GM23248 (cell line): ENCODE results near the gene C16orf95. TPM values are rescaled to one million over a fixed set of nuclear protein-coding genes. Genes with fewer than 3 reads are reported as not detected.

Experiments
- DNase-seq: peaks from one replicate; pipeline ENCODE4 v3.0.0-alpha.2; 2015
- H2AFZ ChIP-seq: fragments of 200-600 bp; sonication (generic); 2 replicates; pipeline ENCODE4 v1.6.1; 2016; ENCODE audit warnings: antibody characterized with exemption
- H3F3A ChIP-seq: fragments of 200-600 bp; sonication (generic); 2 replicates; pipeline ENCODE4 v1.6.1; 2016; ENCODE audit warnings: mild to moderate bottlenecking, antibody characterized with exemption, mixed run types; ENCODE audit not compliant: insufficient read depth
- H3K27ac ChIP-seq: fragments of 200-600 bp; sonication (generic); 2 replicates; pipeline ENCODE4 v1.5.1; 2016; ENCODE audit warnings: mild to moderate bottlenecking
- H3K27me3 ChIP-seq: fragments of 200-600 bp; sonication (generic); replicated peaks from 2 replicates; pipeline ENCODE4 v1.6.1; 2016; ENCODE audit warnings: mild to moderate bottlenecking; ENCODE audit not compliant: insufficient read depth
- H3K36me3 ChIP-seq: fragments of 200-600 bp; sonication (generic); 2 replicates; pipeline ENCODE4 v1.6.1; 2016; ENCODE audit warnings: low read depth, mild to moderate bottlenecking
- H3K4me1 ChIP-seq: fragments of 200-600 bp; sonication (generic); 2 replicates; pipeline ENCODE4 v1.6.1; 2016; ENCODE audit warnings: mild to moderate bottlenecking; ENCODE audit not compliant: insufficient read depth
- H3K4me2 ChIP-seq: fragments of 200-600 bp; sonication (generic); one replicate; pipeline ENCODE4 v1.6.1; 2016; ENCODE audit warnings: mild to moderate bottlenecking; ENCODE audit not compliant: unreplicated experiment
- H3K4me3 ChIP-seq: fragments of 200-600 bp; sonication (generic); 2 replicates; pipeline ENCODE4 v1.5.1; 2016; ENCODE audit warnings: mild to moderate bottlenecking
- H3K79me2 ChIP-seq: fragments of 200-600 bp; sonication (generic); 2 replicates; pipeline ENCODE4 v1.6.1; 2016; ENCODE audit warnings: mild to moderate bottlenecking; ENCODE audit not compliant: insufficient read depth
- H3K9ac ChIP-seq: fragments of 200-600 bp; sonication (generic); 2 replicates; pipeline ENCODE4 v1.6.1; 2016; ENCODE audit warnings: mild to moderate bottlenecking
- H3K9me2 ChIP-seq: fragments of 200-600 bp; sonication (generic); 2 replicates; pipeline ENCODE4 v1.6.1; 2016; ENCODE audit warnings: mixed run types, mild to moderate bottlenecking, moderate library complexity; ENCODE audit not compliant: insufficient read depth
- H3K9me3 ChIP-seq: fragments of 200-600 bp; sonication (generic); one replicate; pipeline ENCODE4 v1.6.1; 2017; ENCODE audit warnings: low read depth
- H4K20me1 ChIP-seq: fragments of 200-600 bp; sonication (generic); 2 replicates; pipeline ENCODE4 v1.6.0; 2016; ENCODE audit not compliant: insufficient read depth
- EZH2 ChIP-seq: fragments of 200-600 bp; sonication (generic); IDR thresholded peaks from 2 replicates; pipeline ENCODE4 v1.6.1; 2018; ENCODE audit warnings: antibody characterized with exemption, mild to moderate bottlenecking; ENCODE audit not compliant: insufficient read depth, poor library complexity, severe bottlenecking
- EZH2phosphoT487 ChIP-seq: fragments of 200-600 bp; sonication (generic); IDR thresholded peaks from 2 replicates; pipeline ENCODE4 v1.6.1; 2018; ENCODE audit warnings: antibody characterized with exemption, moderate library complexity, mild to moderate bottlenecking, low read depth; ENCODE audit not compliant: insufficient read depth
- WGBS, 2 experiments: methylation state at CpG; one replicate each; pipeline ENCODE4 v1.1.6; 2015 to 2017; ENCODE audit warnings: low lambda C conversion rate in 2 of 2, low coverage in 1 of 2; ENCODE audit errors: missing lambda C conversion rate in 2 of 2; 5-methylcytosine and 5-hydroxymethylcytosine counted together
- in situ Hi-C: fragments of 300-500 bp; cut with MboI; formaldehyde crosslinking; loops from 2 replicates; pipeline ENCODE4 v1.15.0; 2020
- polyA plus RNA-seq: library from polyadenylated mRNA; unstranded; fragments of >200 nt; fragmentation: Nextera tagmentation; extraction: Ambion mirVana; gene quantifications from 2 replicates; pipeline ENCODE4 v1.2.1, GENCODE V29; 2016
- total RNA-seq: library from RNA; depleted of rRNA; stranded (reverse); fragments of >200 nt; shearing (Covaris generic); gene quantifications from 2 replicates; pipeline ENCODE4 v1.2.3, GENCODE V29; 2014

C16orf95 gene
- total and polyA plus RNA-seq, 2 experiments from 2014 or later: 5.1 to 9.2 TPM

- Histone ChIP-seq H3K9me3 (no peaks in the 10 kb centered on the region), H2AFZ (no peak overlapping the region), H3K9ac (no peak overlapping the region), H3K4me3 (no peak overlapping the region), H3K27ac (no peak overlapping the region), H3K4me2 (no peak overlapping the region), H3K27me3 (no peaks in the 10 kb centered on the region), H3K79me2 (no peaks in the 10 kb centered on the region), H3K4me1 (no peaks in the 10 kb centered on the region), H3K36me3 (no peaks in the 10 kb centered on the region), H3F3A (no peaks in the 10 kb centered on the region), H3K9me2 (no peaks in the 10 kb centered on the region), H4K20me1 (no peaks in the 10 kb centered on the region; the same call in 1 of the 2 replicates)
- TF ChIP-seq EZH2phosphoT487 (no peak), EZH2 (no peak)
- DNase-seq: no peak
- in situ Hi-C loops: no loop called here
- 78 to 81% methylated on average over 13 of the region's 13 CpGs for WGBS, 2 experiments
Observed at GRCh38 chr16:87298857-87299465, 18.2 kb downstream of the C16orf95 start.

- Histone ChIP-seq H2AFZ (no peak overlapping the region), H3K27me3 (no peaks in the 10 kb centered on the region), H3K9me3 (no peaks in the 10 kb centered on the region), H4K20me1 (no peaks in the 10 kb centered on the region; the same call in 1 of the 2 replicates), H3K79me2 (no peaks in the 10 kb centered on the region), H3K27ac (no peak overlapping the region), H3K36me3 (no peaks in the 10 kb centered on the region), H3K4me2 (no peak overlapping the region), H3K9me2 (no peaks in the 10 kb centered on the region), H3F3A (no peaks in the 10 kb centered on the region), H3K9ac (no peak overlapping the region), H3K4me3 (no peak overlapping the region), H3K4me1 (no peaks in the 10 kb centered on the region)
- peak; percentile 54 for DNase-seq
- TF ChIP-seq EZH2phosphoT487: no peak
- TF ChIP-seq EZH2: no peak
- in situ Hi-C loops: no loop called here
- WGBS, 2 experiments: 49 to 50% methylated on average over 15 of the region's 15 CpGs
Observed at GRCh38 chr16:87297918-87298631, 19.1 kb downstream of the C16orf95 start.

- Histone ChIP-seq H3K9ac (no peak overlapping the region), H3K79me2 (no peaks in the 10 kb centered on the region), H3K27ac (no peak overlapping the region), H3K4me2 (no peak overlapping the region), H3K27me3 (no peaks in the 10 kb centered on the region), H4K20me1 (no peaks in the 10 kb centered on the region; the same call in 1 of the 2 replicates), H3K4me1 (no peaks in the 10 kb centered on the region), H3K4me3 (no peak overlapping the region), H2AFZ (no peak overlapping the region), H3K9me2 (no peaks in the 10 kb centered on the region), H3F3A (no peaks in the 10 kb centered on the region), H3K36me3 (no peaks in the 10 kb centered on the region), H3K9me3 (no peaks in the 10 kb centered on the region)
- TF ChIP-seq EZH2: no peak
- TF ChIP-seq EZH2phosphoT487: no peak
- in situ Hi-C loops: no loop called here
- no peak for DNase-seq
- 68 to 72% methylated on average over 5 of the region's 5 CpGs for WGBS, 2 experiments
Observed at GRCh38 chr16:87297407-87297806, 19.8 kb downstream of the C16orf95 start.

- H3K9ac ChIP-seq: no peak overlapping the region
- no peak overlapping the region for H3K4me2 ChIP-seq
- DNase-seq: no peak
- H3K4me1 ChIP-seq: no peaks in the 10 kb centered on the region
- H3K4me3 ChIP-seq: no peak overlapping the region
- no peak for TF ChIP-seq EZH2
- TF ChIP-seq EZH2phosphoT487: no peak
- H3K9me3 ChIP-seq: no peaks in the 10 kb centered on the region
- H3K79me2 ChIP-seq: no peaks in the 10 kb centered on the region
- no peaks in the 10 kb centered on the region for H3K9me2 ChIP-seq
- in situ Hi-C loops: no loop called here
- 83 to 84% methylated on average over 19 to 20 of the region's 20 CpGs for WGBS, 2 experiments
- H3K27ac ChIP-seq: no peak overlapping the region
- no peaks in the 10 kb centered on the region for H3K27me3 ChIP-seq
- H3K36me3 ChIP-seq: no peaks in the 10 kb centered on the region
- no peak overlapping the region for H2AFZ ChIP-seq
- no peaks in the 10 kb centered on the region; the same call in 1 of the 2 replicates for H4K20me1 ChIP-seq
- no peaks in the 10 kb centered on the region for H3F3A ChIP-seq
Observed at GRCh38 chr16:87295661-87296531, 21.3 kb downstream of the C16orf95 start.
